ENCODE results near the gene GSK3A.

The GSK3A gene

GRCh38 chr19:42198676-42199439, 43.5 kb downstream of the GSK3A start:
- Histone ChIP-seq H3K4me1 (ENCODE audit: control insufficient read depth in 1 of 2, insufficient read depth in 2 of 2, low read length in 2 of 2) (peaks cover 34 to 62% of the 10 kb centered on the region in 2 donors), H3K9me3 (ENCODE audit: control insufficient read depth in 1 of 2, low read length in 2 of 2) (no peaks in the 10 kb centered on the region), H3K27me3 (ENCODE audit: control insufficient read depth in 1 of 2, insufficient read depth in 2 of 2, low read length in 2 of 2) (no peaks in the 10 kb centered on the region), H3K9ac (ENCODE audit: low read depth in 1 of 2, low read length in 2 of 2) (no peak overlapping the region), H3K4me3 (ENCODE audit: low read depth in 1 of 2, low read length in 2 of 2) (peak overlapping the region in 1 of 2 donors; percentile 40), H3K27ac (ENCODE audit: low read depth, low read length) (peak overlapping the region; percentile 30), H3K36me3 (ENCODE audit: control insufficient read depth in 1 of 2, insufficient read depth in 2 of 2, low read length in 2 of 2) (peaks cover 14 to 54% of the 10 kb centered on the region in 2 donors)

- Histone ChIP-seq H3K36me3 (ENCODE audit: control insufficient read depth in 1 of 2, insufficient read depth in 2 of 2, low read length in 2 of 2) (peaks cover 8 to 41% of the 10 kb centered on the region in 2 donors), H3K27me3 (ENCODE audit: control insufficient read depth in 1 of 2, insufficient read depth in 2 of 2, low read length in 2 of 2) (no peaks in the 10 kb centered on the region), H3K9me3 (ENCODE audit: control insufficient read depth in 1 of 2, low read length in 2 of 2) (peaks cover 0 to 7% of the 10 kb centered on the region in 2 donors), H3K27ac (ENCODE audit: low read depth, low read length) (no peak overlapping the region), H3K4me1 (ENCODE audit: control insufficient read depth in 1 of 2, insufficient read depth in 2 of 2, low read length in 2 of 2) (peaks cover 35 to 53% of the 10 kb centered on the region in 2 donors), H3K9ac (ENCODE audit: low read depth in 1 of 2, low read length in 2 of 2) (no peak overlapping the region), H3K4me3 (ENCODE audit: low read depth in 1 of 2, low read length in 2 of 2) (no peak overlapping the region)
These were observed 45.0 kb downstream of the GSK3A start for GRCh38 chr19:42197375-42197817.

GRCh38 chr19:42196011-42197001, 46.1 kb downstream of the GSK3A start:
- Histone ChIP-seq H3K4me1 (ENCODE audit: control insufficient read depth in 1 of 2, insufficient read depth in 2 of 2, low read length in 2 of 2) (peaks cover 41 to 48% of the 10 kb centered on the region in 2 donors), H3K27me3 (ENCODE audit: control insufficient read depth in 1 of 2, insufficient read depth in 2 of 2, low read length in 2 of 2) (no peaks in the 10 kb centered on the region), H3K36me3 (ENCODE audit: control insufficient read depth in 1 of 2, insufficient read depth in 2 of 2, low read length in 2 of 2) (peaks cover 8 to 32% of the 10 kb centered on the region in 2 donors), H3K9ac (ENCODE audit: low read depth in 1 of 2, low read length in 2 of 2) (no peak overlapping the region), H3K9me3 (ENCODE audit: control insufficient read depth in 1 of 2, low read length in 2 of 2) (peaks cover 0 to 7% of the 10 kb centered on the region in 2 donors), H3K4me3 (ENCODE audit: low read depth in 1 of 2, low read length in 2 of 2) (no peak overlapping the region), H3K27ac (ENCODE audit: low read depth, low read length) (no peak overlapping the region)

GRCh38 chr19:42193706-42194105, 48.7 kb downstream of the GSK3A start:
- Histone ChIP-seq H3K36me3 (ENCODE audit: control insufficient read depth in 1 of 2, insufficient read depth in 2 of 2, low read length in 2 of 2) (peaks cover 0 to 7% of the 10 kb centered on the region in 2 donors), H3K9ac (ENCODE audit: low read depth in 1 of 2, low read length in 2 of 2) (no peak overlapping the region), H3K27me3 (ENCODE audit: control insufficient read depth in 1 of 2, insufficient read depth in 2 of 2, low read length in 2 of 2) (no peaks in the 10 kb centered on the region), H3K4me1 (ENCODE audit: control insufficient read depth in 1 of 2, insufficient read depth in 2 of 2, low read length in 2 of 2) (peaks cover 28 to 31% of the 10 kb centered on the region in 2 donors), H3K4me3 (ENCODE audit: low read depth in 1 of 2, low read length in 2 of 2) (no peak overlapping the region), H3K9me3 (ENCODE audit: control insufficient read depth in 1 of 2, low read length in 2 of 2) (peaks cover 0 to 7% of the 10 kb centered on the region in 2 donors), H3K27ac (ENCODE audit: low read depth, low read length) (no peak overlapping the region)

GRCh38 chr19:42193294-42193693, 49.1 kb downstream of the GSK3A start:
- H3K27ac ChIP-seq (ENCODE audit: low read depth, low read length): no peak overlapping the region
- no peak overlapping the region for H3K9ac ChIP-seq (ENCODE audit: low read depth in 1 of 2, low read length in 2 of 2)
- H3K4me3 ChIP-seq (ENCODE audit: low read depth in 1 of 2, low read length in 2 of 2): no peak overlapping the region
- H3K4me1 ChIP-seq (ENCODE audit: control insufficient read depth in 1 of 2, insufficient read depth in 2 of 2, low read length in 2 of 2): peaks cover 25 to 31% of the 10 kb centered on the region in 2 donors
- H3K27me3 ChIP-seq (ENCODE audit: control insufficient read depth in 1 of 2, insufficient read depth in 2 of 2, low read length in 2 of 2): no peaks in the 10 kb centered on the region
- peaks cover 0 to 3% of the 10 kb centered on the region in 2 donors for H3K36me3 ChIP-seq (ENCODE audit: control insufficient read depth in 1 of 2, insufficient read depth in 2 of 2, low read length in 2 of 2)
- H3K9me3 ChIP-seq (ENCODE audit: control insufficient read depth in 1 of 2, low read length in 2 of 2): peaks cover 0 to 7% of the 10 kb centered on the region in 2 donors

GRCh38 chr19:42191855-42192254, 50.5 kb downstream of the GSK3A start:
- Histone ChIP-seq H3K4me3 (ENCODE audit: low read depth in 1 of 2, low read length in 2 of 2) (peak overlapping the region in 1 of 2 donors; percentile 17), H3K36me3 (ENCODE audit: control insufficient read depth in 1 of 2, insufficient read depth in 2 of 2, low read length in 2 of 2) (no peaks in the 10 kb centered on the region), H3K27ac (ENCODE audit: low read depth, low read length) (peak overlapping the region; percentile 55), H3K9ac (ENCODE audit: low read depth in 1 of 2, low read length in 2 of 2) (peak overlapping the region in 1 of 2 donors; percentile 9), H3K27me3 (ENCODE audit: control insufficient read depth in 1 of 2, insufficient read depth in 2 of 2, low read length in 2 of 2) (no peaks in the 10 kb centered on the region), H3K9me3 (ENCODE audit: control insufficient read depth in 1 of 2, low read length in 2 of 2) (peaks cover 0 to 7% of the 10 kb centered on the region in 2 donors), H3K4me1 (ENCODE audit: control insufficient read depth in 1 of 2, insufficient read depth in 2 of 2, low read length in 2 of 2) (peaks cover 13 to 22% of the 10 kb centered on the region in 2 donors)

GRCh38 chr19:42191330-42191729, 51.1 kb downstream of the GSK3A start:
- peaks cover 9 to 19% of the 10 kb centered on the region in 2 donors for H3K4me1 ChIP-seq (ENCODE audit: control insufficient read depth in 1 of 2, insufficient read depth in 2 of 2, low read length in 2 of 2)
- no peaks in the 10 kb centered on the region for H3K27me3 ChIP-seq (ENCODE audit: control insufficient read depth in 1 of 2, insufficient read depth in 2 of 2, low read length in 2 of 2)
- peak overlapping the region in 1 of 2 donors; percentile 17 for H3K4me3 ChIP-seq (ENCODE audit: low read depth in 1 of 2, low read length in 2 of 2)
- H3K36me3 ChIP-seq (ENCODE audit: control insufficient read depth in 1 of 2, insufficient read depth in 2 of 2, low read length in 2 of 2): no peaks in the 10 kb centered on the region
- peak overlapping the region; percentile 55 for H3K27ac ChIP-seq (ENCODE audit: low read depth, low read length)
- H3K9ac ChIP-seq (ENCODE audit: low read depth in 1 of 2, low read length in 2 of 2): peak overlapping the region; percentile 9
- H3K9me3 ChIP-seq (ENCODE audit: control insufficient read depth in 1 of 2, low read length in 2 of 2): peaks cover 0 to 7% of the 10 kb centered on the region in 2 donors

GRCh38 chr19:42189133-42189532, 53.3 kb downstream of the GSK3A start:
- Histone ChIP-seq H3K27ac (ENCODE audit: low read depth, low read length) (no peak overlapping the region), H3K4me1 (ENCODE audit: control insufficient read depth in 1 of 2, insufficient read depth in 2 of 2, low read length in 2 of 2) (peaks cover 24 to 32% of the 10 kb centered on the region in 2 donors), H3K36me3 (ENCODE audit: control insufficient read depth in 1 of 2, insufficient read depth in 2 of 2, low read length in 2 of 2) (no peaks in the 10 kb centered on the region), H3K27me3 (ENCODE audit: control insufficient read depth in 1 of 2, insufficient read depth in 2 of 2, low read length in 2 of 2) (no peaks in the 10 kb centered on the region), H3K9ac (ENCODE audit: low read depth in 1 of 2, low read length in 2 of 2) (no peak overlapping the region), H3K4me3 (ENCODE audit: low read depth in 1 of 2, low read length in 2 of 2) (no peak overlapping the region), H3K9me3 (ENCODE audit: control insufficient read depth in 1 of 2, low read length in 2 of 2) (peaks cover 0 to 7% of the 10 kb centered on the region in 2 donors)

GRCh38 chr19:42188665-42189064, 53.7 kb downstream of the GSK3A start:
- Histone ChIP-seq H3K36me3 (ENCODE audit: control insufficient read depth in 1 of 2, insufficient read depth in 2 of 2, low read length in 2 of 2) (no peaks in the 10 kb centered on the region), H3K9ac (ENCODE audit: low read depth in 1 of 2, low read length in 2 of 2) (no peak overlapping the region), H3K27ac (ENCODE audit: low read depth, low read length) (no peak overlapping the region), H3K4me1 (ENCODE audit: control insufficient read depth in 1 of 2, insufficient read depth in 2 of 2, low read length in 2 of 2) (peaks cover 24 to 32% of the 10 kb centered on the region in 2 donors), H3K4me3 (ENCODE audit: low read depth in 1 of 2, low read length in 2 of 2) (no peak overlapping the region), H3K9me3 (ENCODE audit: control insufficient read depth in 1 of 2, low read length in 2 of 2) (peaks cover 0 to 6% of the 10 kb centered on the region in 2 donors), H3K27me3 (ENCODE audit: control insufficient read depth in 1 of 2, insufficient read depth in 2 of 2, low read length in 2 of 2) (no peaks in the 10 kb centered on the region)
